HepG2 (cell line): ENCODE data around the gene RHOT2. TPM values are rescaled to one million over a fixed set of nuclear protein-coding genes. Genes with fewer than 3 reads are reported as not detected.

ENCODE experiments used
- ATM ChIP-seq: fragments of 450-650 bp; IDR thresholded peaks from 2 replicates; pipeline ENCODE4 v1.7.1; 2017; ENCODE audit warnings: mild to moderate bottlenecking, borderline replicate concordance
- CHD4 ChIP-seq: fragments of 200-600 bp; sonication (generic); IDR thresholded peaks from 2 replicates; pipeline ENCODE4 v1.7.0; 2017; ENCODE audit warnings: mild to moderate bottlenecking, low read length, borderline replicate concordance
- FOXA1 ChIP-seq, 2 experiments: fragments of 450-650 bp in 1 of 2; sonication (generic) in 1 of 2; formaldehyde crosslinking in 1 of 2; IDR thresholded peaks; 2 replicates each; pipeline versions ENCODE4 v1.4.0 to v1.6.1; 2016 to 2020; ENCODE audit warnings: missing genetic modification reagents in 1 of 2
- FOXK2 ChIP-seq: fragments of 450-650 bp; IDR thresholded peaks from 2 replicates; pipeline ENCODE4 v1.6.1; 2016
- GATAD1 ChIP-seq: IDR thresholded peaks from 2 replicates; pipeline ENCODE4 v1.6.1; 2016; ENCODE audit warnings: missing genetic modification reagents, missing compliant biosample characterization
- MEF2D ChIP-seq: sonication (generic); formaldehyde crosslinking; IDR thresholded peaks from 2 replicates; pipeline ENCODE4 v1.5.1; 2020; ENCODE audit warnings: mild to moderate bottlenecking, missing genetic modification reagents
- SNAPC2 ChIP-seq: sonication (generic); formaldehyde crosslinking; IDR thresholded peaks from 2 replicates; pipeline ENCODE4 v1.8.1; 2022; ENCODE audit warnings: mild to moderate bottlenecking, missing genetic modification reagents
- TBP ChIP-seq: sonication (generic); formaldehyde crosslinking; IDR thresholded peaks from 2 replicates; pipeline ENCODE4 v1.5.0; 2020; ENCODE audit warnings: missing genetic modification reagents
- ZMAT3 ChIP-seq: sonication (generic); formaldehyde crosslinking; conservative IDR thresholded peaks from 2 replicates; pipeline ENCODE4 v1.7.0; 2021; ENCODE audit warnings: missing genetic modification reagents
- ZNF180 ChIP-seq: sonication (generic); formaldehyde crosslinking; IDR thresholded peaks from 2 replicates; pipeline ENCODE4 v1.4.0; 2020; ENCODE audit warnings: low read depth, missing genetic modification reagents, borderline replicate concordance
- ZNF20 ChIP-seq: sonication (generic); formaldehyde crosslinking; IDR thresholded peaks from 2 replicates; pipeline ENCODE4 v1.4.0; 2020; ENCODE audit warnings: mild to moderate bottlenecking, moderate library complexity, missing genetic modification reagents
- ZNF670 ChIP-seq: sonication (generic); formaldehyde crosslinking; IDR thresholded peaks from 2 replicates; pipeline ENCODE4 v1.8.0; 2022; ENCODE audit warnings: mild to moderate bottlenecking, missing genetic modification reagents, borderline replicate concordance
- ZNF674 ChIP-seq: sonication (generic); formaldehyde crosslinking; IDR thresholded peaks from 2 replicates; pipeline ENCODE4 v1.5.0; 2020; ENCODE audit warnings: low read depth, mild to moderate bottlenecking, missing genetic modification reagents
- ZNF747 ChIP-seq: sonication (generic); formaldehyde crosslinking; IDR thresholded peaks from 2 replicates; pipeline ENCODE4 v1.8.1; 2023; ENCODE audit warnings: missing genetic modification reagents, mild to moderate bottlenecking, borderline replicate concordance
- ZNF850 ChIP-seq: sonication (generic); formaldehyde crosslinking; conservative IDR thresholded peaks from 2 replicates; pipeline ENCODE4 v1.9.0; 2021; ENCODE audit warnings: mild to moderate bottlenecking, missing genetic modification reagents
- polyA plus RNA-seq, 8 experiments: library from polyadenylated mRNA; depleted of rRNA in 3 of 8; stranded (reverse) in 7 of 8; unstranded in 1 of 8; fragments of >200 nt; fragmentation: Illumina TruSeq in 4 of 8; extraction: Trizol in 4 of 8; gene quantifications; 2 replicates each; pipeline versions ENCODE4 v1.2.1 to v1.2.3, GENCODE V29; 2011 to 2016; ENCODE audit warnings: low read depth in 4 of 8, missing spikeins in 1 of 8, mixed read lengths in 1 of 8; ENCODE audit not compliant: insufficient read depth in 1 of 8
- total RNA-seq, 5 experiments: library from RNA; depleted of rRNA; stranded (reverse); fragments of >200 nt; fragmentation: Illumina TruSeq; extraction: Trizol; gene quantifications; 2 replicates each; pipeline ENCODE4 v1.2.3, GENCODE V29; 2016; ENCODE audit warnings: low read depth in 1 of 5
- TF ChIP-seq, protein P1 (sequence below): sonication (generic); formaldehyde crosslinking; IDR thresholded peaks from 2 replicates; pipeline ENCODE4 v1.4.0; 2020; ENCODE audit warnings: missing genetic modification reagents, borderline replicate concordance
- TF ChIP-seq, protein P2 (sequence below): sonication (generic); formaldehyde crosslinking; IDR thresholded peaks from 2 replicates; pipeline ENCODE4 v1.4.0; 2020; ENCODE audit warnings: missing genetic modification reagents
- TF ChIP-seq, protein P3 (sequence below): IDR thresholded peaks from 2 replicates; pipeline ENCODE4 v1.6.1; 2016; ENCODE audit warnings: missing genetic modification reagents, missing compliant biosample characterization
- TF ChIP-seq, protein P4 (sequence below): sonication (generic); formaldehyde crosslinking; IDR thresholded peaks from 2 replicates; pipeline ENCODE4 v1.5.1; 2020; ENCODE audit warnings: missing genetic modification reagents, mild to moderate bottlenecking, borderline replicate concordance

RHOT2 gene
- total and polyA plus RNA-seq, 2 of the 13 experiments (the other 11 are each of a cell fraction or from before 2014, with no cell fraction given): 63.6 to 76.9 TPM

DNA sequence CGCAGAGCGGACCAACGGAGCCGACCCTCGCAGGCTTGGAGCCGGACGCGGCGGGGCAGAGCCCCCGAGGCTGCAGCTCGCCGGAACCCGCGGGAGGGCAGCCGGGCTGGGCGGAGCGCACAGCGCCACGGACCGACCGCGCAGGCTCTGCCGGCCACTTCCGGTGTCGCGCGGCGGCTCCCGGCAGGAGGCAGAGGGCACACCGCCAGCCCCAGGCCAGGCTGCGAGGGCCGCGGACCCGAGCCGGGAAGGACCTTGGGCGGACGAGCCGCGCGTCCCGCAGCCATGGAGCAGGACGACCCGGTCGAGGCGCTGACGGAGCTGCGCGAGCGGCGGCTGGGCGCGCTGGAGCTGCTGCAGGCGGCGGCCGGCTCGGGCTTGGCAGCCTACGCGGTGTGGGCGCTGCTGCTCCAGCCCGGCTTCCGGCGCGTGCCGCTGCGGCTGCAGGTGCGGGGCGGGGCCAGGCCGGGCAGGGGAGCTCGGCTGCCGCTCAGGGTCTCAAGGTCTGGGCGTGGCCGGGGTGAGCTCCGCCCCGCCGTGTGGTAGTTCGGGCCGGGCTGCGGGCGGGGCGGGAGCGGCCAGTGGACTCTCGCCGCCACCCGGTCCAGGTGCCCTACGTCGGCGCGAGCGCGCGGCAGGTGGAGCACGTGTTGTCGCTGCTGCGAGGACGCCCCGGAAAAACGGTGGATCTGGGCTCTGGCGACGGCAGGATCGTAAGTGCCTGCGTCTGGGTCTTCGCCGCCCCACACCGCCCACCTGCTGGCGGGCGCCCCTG is 53.2 kb downstream of the RHOT2 start, which contains the start of gene ANTKMT (continued):
- TF ChIP-seq ZNF674 (CRISPR knock-in tag): peak; percentile 76; the same call in 1 of the 2 replicates
- no peak for TF ChIP-seq ATM
- TF ChIP-seq CHD4: no peak
- no peak for TF ChIP-seq FOXA1 (IDR thresholded peaks at IDR 0.05)
- peak; percentile 29; the same call in 1 of the 2 replicates for TF ChIP-seq FOXA1 (CRISPR knock-in tag; IDR thresholded peaks at IDR 0.05)
- TF ChIP-seq MEF2D (CRISPR knock-in tag): no peak
- 0 out of 2 replicates have a peak, but pooled peaks have one; percentile 32 for TF ChIP-seq ZMAT3 (CRISPR knock-in tag)
- TF ChIP-seq FOXK2: no peak
- TF ChIP-seq SNAPC2 (CRISPR knock-in tag): no peak
- TF ChIP-seq, protein P1, sequence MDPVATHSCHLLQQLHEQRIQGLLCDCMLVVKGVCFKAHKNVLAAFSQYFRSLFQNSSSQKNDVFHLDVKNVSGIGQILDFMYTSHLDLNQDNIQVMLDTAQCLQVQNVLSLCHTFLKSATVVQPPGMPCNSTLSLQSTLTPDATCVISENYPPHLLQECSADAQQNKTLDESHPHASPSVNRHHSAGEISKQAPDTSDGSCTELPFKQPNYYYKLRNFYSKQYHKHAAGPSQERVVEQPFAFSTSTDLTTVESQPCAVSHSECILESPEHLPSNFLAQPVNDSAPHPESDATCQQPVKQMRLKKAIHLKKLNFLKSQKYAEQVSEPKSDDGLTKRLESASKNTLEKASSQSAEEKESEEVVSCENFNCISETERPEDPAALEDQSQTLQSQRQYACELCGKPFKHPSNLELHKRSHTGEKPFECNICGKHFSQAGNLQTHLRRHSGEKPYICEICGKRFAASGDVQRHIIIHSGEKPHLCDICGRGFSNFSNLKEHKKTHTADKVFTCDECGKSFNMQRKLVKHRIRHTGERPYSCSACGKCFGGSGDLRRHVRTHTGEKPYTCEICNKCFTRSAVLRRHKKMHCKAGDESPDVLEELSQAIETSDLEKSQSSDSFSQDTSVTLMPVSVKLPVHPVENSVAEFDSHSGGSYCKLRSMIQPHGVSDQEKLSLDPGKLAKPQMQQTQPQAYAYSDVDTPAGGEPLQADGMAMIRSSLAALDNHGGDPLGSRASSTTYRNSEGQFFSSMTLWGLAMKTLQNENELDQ (CRISPR knock-in tag): no peak
- peak; percentile 76; the same call in 1 of the 2 replicates for TF ChIP-seq ZNF747 (CRISPR knock-in tag)
- TF ChIP-seq, protein P2, sequence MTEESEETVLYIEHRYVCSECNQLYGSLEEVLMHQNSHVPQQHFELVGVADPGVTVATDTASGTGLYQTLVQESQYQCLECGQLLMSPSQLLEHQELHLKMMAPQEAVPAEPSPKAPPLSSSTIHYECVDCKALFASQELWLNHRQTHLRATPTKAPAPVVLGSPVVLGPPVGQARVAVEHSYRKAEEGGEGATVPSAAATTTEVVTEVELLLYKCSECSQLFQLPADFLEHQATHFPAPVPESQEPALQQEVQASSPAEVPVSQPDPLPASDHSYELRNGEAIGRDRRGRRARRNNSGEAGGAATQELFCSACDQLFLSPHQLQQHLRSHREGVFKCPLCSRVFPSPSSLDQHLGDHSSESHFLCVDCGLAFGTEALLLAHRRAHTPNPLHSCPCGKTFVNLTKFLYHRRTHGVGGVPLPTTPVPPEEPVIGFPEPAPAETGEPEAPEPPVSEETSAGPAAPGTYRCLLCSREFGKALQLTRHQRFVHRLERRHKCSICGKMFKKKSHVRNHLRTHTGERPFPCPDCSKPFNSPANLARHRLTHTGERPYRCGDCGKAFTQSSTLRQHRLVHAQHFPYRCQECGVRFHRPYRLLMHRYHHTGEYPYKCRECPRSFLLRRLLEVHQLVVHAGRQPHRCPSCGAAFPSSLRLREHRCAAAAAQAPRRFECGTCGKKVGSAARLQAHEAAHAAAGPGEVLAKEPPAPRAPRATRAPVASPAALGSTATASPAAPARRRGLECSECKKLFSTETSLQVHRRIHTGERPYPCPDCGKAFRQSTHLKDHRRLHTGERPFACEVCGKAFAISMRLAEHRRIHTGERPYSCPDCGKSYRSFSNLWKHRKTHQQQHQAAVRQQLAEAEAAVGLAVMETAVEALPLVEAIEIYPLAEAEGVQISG: peak; percentile 91
- TF ChIP-seq ZNF180: no peak
- TF ChIP-seq TBP (CRISPR knock-in tag): no peak
- TF ChIP-seq ZNF670 (CRISPR knock-in tag): 0 out of 2 replicates have a peak, but pooled peaks have one; percentile 81
- TF ChIP-seq, protein P3, sequence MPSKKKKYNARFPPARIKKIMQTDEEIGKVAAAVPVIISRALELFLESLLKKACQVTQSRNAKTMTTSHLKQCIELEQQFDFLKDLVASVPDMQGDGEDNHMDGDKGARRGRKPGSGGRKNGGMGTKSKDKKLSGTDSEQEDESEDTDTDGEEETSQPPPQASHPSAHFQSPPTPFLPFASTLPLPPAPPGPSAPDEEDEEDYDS (CRISPR knock-in tag): 0 out of 2 replicates have a peak, but pooled peaks have one; percentile 5
- TF ChIP-seq ZNF850 (CRISPR knock-in tag): no peak
- TF ChIP-seq, protein P4, sequence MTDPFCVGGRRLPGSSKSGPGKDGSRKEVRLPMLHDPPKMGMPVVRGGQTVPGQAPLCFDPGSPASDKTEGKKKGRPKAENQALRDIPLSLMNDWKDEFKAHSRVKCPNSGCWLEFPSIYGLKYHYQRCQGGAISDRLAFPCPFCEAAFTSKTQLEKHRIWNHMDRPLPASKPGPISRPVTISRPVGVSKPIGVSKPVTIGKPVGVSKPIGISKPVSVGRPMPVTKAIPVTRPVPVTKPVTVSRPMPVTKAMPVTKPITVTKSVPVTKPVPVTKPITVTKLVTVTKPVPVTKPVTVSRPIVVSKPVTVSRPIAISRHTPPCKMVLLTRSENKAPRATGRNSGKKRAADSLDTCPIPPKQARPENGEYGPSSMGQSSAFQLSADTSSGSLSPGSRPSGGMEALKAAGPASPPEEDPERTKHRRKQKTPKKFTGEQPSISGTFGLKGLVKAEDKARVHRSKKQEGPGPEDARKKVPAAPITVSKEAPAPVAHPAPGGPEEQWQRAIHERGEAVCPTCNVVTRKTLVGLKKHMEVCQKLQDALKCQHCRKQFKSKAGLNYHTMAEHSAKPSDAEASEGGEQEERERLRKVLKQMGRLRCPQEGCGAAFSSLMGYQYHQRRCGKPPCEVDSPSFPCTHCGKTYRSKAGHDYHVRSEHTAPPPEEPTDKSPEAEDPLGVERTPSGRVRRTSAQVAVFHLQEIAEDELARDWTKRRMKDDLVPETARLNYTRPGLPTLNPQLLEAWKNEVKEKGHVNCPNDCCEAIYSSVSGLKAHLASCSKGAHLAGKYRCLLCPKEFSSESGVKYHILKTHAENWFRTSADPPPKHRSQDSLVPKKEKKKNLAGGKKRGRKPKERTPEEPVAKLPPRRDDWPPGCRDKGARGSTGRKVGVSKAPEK (CRISPR knock-in tag): no peak
- peak; percentile 93 for TF ChIP-seq GATAD1 (CRISPR knock-in tag)
- no peak for TF ChIP-seq ZNF20 (CRISPR knock-in tag)
